ENCODE measurements around the gene SLC16A11.
A peak's percentile ranks its signal among the peaks of the same experiment; 100 is the strongest.

Gene SLC16A11

GRCh38 chr17:7005716-7006115 is 38.2 kb downstream of the SLC16A11 start:
- Histone ChIP-seq H3K4me3 (ENCODE audit: low read depth in 1 of 2, low read length in 1 of 2) (no peak overlapping the region), H3K36me3 (peaks cover 57% of the 10 kb centered on the region), H3K27ac (no peak overlapping the region), H3K9me3 (no peaks in the 10 kb centered on the region), H3K27me3 (no peaks in the 10 kb centered on the region), H3K4me1 (ENCODE audit: control insufficient read depth in 1 of 2, insufficient read depth in 1 of 2, low read depth in 1 of 2, low read length in 1 of 2) (peaks cover 6 to 11% of the 10 kb centered on the region in 2 experiments)
- TF ChIP-seq CTCF (IDR thresholded peaks at IDR 0.05): no peak

GRCh38 chr17:7004398-7005253 is 39.3 kb downstream of the SLC16A11 start:
- Histone ChIP-seq H3K36me3 (peaks cover 66% of the 10 kb centered on the region), H3K4me1 (ENCODE audit: control insufficient read depth in 1 of 2, insufficient read depth in 1 of 2, low read depth in 1 of 2, low read length in 1 of 2) (peaks cover 2 to 3% of the 10 kb centered on the region in 2 experiments), H3K9me3 (no peaks in the 10 kb centered on the region), H3K27me3 (no peaks in the 10 kb centered on the region), H3K4me3 (ENCODE audit: low read depth in 1 of 2, low read length in 1 of 2) (no peak overlapping the region), H3K27ac (peak overlapping the region; percentile 5)
- TF ChIP-seq CTCF (IDR thresholded peaks at IDR 0.05): peak; percentile 79

- H3K9me3 ChIP-seq: no peaks in the 10 kb centered on the region
- no peak overlapping the region for H3K4me3 ChIP-seq (ENCODE audit: low read depth in 1 of 2, low read length in 1 of 2)
- peaks cover 66% of the 10 kb centered on the region for H3K36me3 ChIP-seq
- peak overlapping the region; percentile 27 for H3K27ac ChIP-seq
- H3K27me3 ChIP-seq: no peaks in the 10 kb centered on the region
- H3K4me1 ChIP-seq (ENCODE audit: control insufficient read depth in 1 of 2, insufficient read depth in 1 of 2, low read depth in 1 of 2, low read length in 1 of 2): peaks cover 0 to 3% of the 10 kb centered on the region in 2 experiments
- TF ChIP-seq CTCF (IDR thresholded peaks at IDR 0.05): no peak
Observed at GRCh38 chr17:7003745-7004144, 40.1 kb downstream of the SLC16A11 start.

- no peaks in the 10 kb centered on the region for H3K27me3 ChIP-seq
- H3K4me3 ChIP-seq (ENCODE audit: low read depth in 1 of 2, low read length in 1 of 2): no peak overlapping the region
- peak overlapping the region; percentile 1 for H3K27ac ChIP-seq
- H3K9me3 ChIP-seq: no peaks in the 10 kb centered on the region
- no peak for TF ChIP-seq CTCF (IDR thresholded peaks at IDR 0.05)
- peaks cover 0 to 3% of the 10 kb centered on the region in 2 experiments for H3K4me1 ChIP-seq (ENCODE audit: control insufficient read depth in 1 of 2, insufficient read depth in 1 of 2, low read depth in 1 of 2, low read length in 1 of 2)
- peaks cover 77% of the 10 kb centered on the region for H3K36me3 ChIP-seq
Observed at GRCh38 chr17:7002288-7003047, 41.4 kb downstream of the SLC16A11 start.

GRCh38 chr17:7001318-7001961 is 42.5 kb downstream of the SLC16A11 start:
- no peak overlapping the region for H3K27ac ChIP-seq
- TF ChIP-seq CTCF (IDR thresholded peaks at IDR 0.05): peak; percentile 60
- peaks cover 0 to 3% of the 10 kb centered on the region in 2 experiments for H3K4me1 ChIP-seq (ENCODE audit: control insufficient read depth in 1 of 2, insufficient read depth in 1 of 2, low read depth in 1 of 2, low read length in 1 of 2)
- no peaks in the 10 kb centered on the region for H3K9me3 ChIP-seq
- H3K4me3 ChIP-seq (ENCODE audit: low read depth in 1 of 2, low read length in 1 of 2): no peak overlapping the region
- no peaks in the 10 kb centered on the region for H3K27me3 ChIP-seq
- peaks cover 77% of the 10 kb centered on the region for H3K36me3 ChIP-seq
